ENCODE data around the gene DLG1. TPM values are rescaled to one million over a fixed set of nuclear protein-coding genes. Genes with fewer than 3 reads are reported as not detected.

The DLG1 gene
- total RNA-seq, 4 donors from 2014 or later = 71.4 to 96.7 (median 88.5) TPM

DNA sequence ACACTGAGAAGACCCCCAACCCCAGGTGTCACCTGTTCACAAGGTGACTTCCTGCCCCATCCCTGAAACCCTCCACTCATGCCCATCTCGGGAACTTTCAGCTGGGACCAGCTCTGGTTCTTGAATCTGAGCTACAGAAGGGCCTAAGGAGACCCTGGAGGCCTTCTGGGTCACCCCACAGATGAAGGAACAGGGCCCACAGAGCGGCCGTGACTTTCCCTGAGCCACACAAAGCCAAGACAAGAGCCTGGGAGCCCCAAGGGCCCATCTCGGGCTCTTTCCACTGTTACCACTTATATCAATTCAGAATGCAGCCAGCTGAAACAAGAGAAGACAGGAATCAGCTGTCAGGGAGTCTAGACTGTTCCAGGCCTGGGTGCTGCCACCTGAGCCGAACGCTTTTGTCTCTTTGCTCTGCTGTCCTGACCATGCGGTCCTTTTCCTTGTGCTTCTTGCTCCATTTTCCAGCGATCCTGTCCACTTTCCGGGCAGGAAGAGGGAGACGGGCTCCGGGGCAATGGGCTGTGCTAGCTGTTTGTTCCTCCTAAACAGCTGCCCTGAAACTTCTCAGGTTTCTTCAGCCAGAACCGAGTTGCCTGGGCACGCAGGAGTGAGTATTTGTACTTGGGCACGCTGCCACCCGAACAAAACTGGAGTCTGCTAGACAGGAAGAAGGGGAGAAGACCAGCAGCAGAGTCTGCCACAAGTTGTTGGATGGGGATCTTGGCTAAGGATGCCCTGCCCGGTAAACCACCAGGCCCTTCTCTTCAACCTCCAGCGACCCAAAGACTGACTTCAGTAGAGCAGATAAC is 301.8 kb downstream of the DLG1 start:
- no peak overlapping the region for H3K4me3 ChIP-seq (ENCODE audit: low read depth, poor library complexity, severe bottlenecking)
- 39 to 45% methylated on average over 17 of the region's 17 CpGs for WGBS, 2 donors
- intact Hi-C loops (cut with DNase I; ENCODE audit: low total_unique reads) = no loop called here
- TF ChIP-seq, protein P1, sequence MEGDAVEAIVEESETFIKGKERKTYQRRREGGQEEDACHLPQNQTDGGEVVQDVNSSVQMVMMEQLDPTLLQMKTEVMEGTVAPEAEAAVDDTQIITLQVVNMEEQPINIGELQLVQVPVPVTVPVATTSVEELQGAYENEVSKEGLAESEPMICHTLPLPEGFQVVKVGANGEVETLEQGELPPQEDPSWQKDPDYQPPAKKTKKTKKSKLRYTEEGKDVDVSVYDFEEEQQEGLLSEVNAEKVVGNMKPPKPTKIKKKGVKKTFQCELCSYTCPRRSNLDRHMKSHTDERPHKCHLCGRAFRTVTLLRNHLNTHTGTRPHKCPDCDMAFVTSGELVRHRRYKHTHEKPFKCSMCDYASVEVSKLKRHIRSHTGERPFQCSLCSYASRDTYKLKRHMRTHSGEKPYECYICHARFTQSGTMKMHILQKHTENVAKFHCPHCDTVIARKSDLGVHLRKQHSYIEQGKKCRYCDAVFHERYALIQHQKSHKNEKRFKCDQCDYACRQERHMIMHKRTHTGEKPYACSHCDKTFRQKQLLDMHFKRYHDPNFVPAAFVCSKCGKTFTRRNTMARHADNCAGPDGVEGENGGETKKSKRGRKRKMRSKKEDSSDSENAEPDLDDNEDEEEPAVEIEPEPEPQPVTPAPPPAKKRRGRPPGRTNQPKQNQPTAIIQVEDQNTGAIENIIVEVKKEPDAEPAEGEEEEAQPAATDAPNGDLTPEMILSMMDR (IDR thresholded peaks at IDR 0.05) = no peak
- TF ChIP-seq POLR2A (IDR thresholded peaks at IDR 0.05) = no peak
- peak in 1 of 2 donors; percentile 40 for DNase-seq (ENCODE audit: low spot score in 2 of 2)

DNA sequence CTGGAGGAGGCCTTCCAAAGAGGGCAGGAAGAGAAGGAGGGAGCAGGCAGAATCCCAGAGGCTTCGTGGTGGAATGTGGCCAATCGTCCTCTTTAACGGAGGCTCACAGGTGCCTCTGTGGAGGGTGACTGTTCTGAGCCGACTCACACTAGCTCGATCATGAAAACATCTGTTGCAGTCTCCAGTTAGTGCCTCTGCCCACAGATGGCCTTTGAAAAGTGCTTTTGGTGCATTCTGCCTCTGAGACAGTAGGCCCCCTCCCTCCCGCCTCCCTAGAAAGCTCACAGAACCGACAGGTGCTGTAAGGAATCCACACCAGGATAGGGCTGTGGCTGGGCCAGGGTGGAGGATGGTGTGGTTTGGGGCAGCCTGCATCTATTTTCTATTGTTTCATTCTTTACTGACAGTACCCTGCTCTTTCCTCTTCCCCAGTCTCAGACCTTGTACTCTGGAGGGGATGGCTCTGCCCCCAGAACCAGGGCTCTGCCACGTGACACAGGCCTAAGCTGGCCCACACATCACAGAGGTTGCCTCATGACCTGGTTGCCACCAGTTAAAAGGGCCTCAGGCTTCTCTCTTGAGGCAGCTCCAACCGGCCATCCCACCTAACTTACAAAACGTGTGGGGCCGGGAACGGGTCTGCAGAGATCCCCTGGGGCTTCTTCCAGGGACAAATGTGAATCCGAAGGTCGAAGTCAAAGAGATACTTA is 302.6 kb downstream of the DLG1 start:
- H3K4me3 ChIP-seq (ENCODE audit: low read depth, poor library complexity, severe bottlenecking) = no peak overlapping the region
- 62 to 69% methylated on average over 14 of the region's 14 CpGs for WGBS, 2 donors
- intact Hi-C loops (cut with DNase I; ENCODE audit: low total_unique reads) = no loop called here
- no peak for DNase-seq (ENCODE audit: low spot score in 2 of 2)
- TF ChIP-seq POLR2A (IDR thresholded peaks at IDR 0.05) = no peak
- TF ChIP-seq, protein P1 (IDR thresholded peaks at IDR 0.05) = no peak

DNA sequence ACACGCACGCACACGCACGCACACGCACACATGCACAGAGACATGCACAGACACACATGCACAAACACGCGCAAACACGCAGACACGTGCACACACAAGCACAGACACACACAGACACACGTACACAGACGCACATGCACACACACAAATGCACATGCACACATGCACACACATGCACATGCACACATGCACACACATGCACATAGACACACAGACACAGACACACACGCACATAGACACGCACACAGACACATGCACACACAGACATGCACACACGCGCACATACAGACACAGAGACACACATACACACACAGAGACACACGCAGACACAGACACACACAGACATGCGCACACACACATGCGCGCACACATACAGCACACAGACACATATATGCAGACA is 303.4 kb downstream of the DLG1 start:
- 94 to 96% methylated on average over 19 of the region's 19 CpGs for WGBS, 2 donors
- DNase-seq (ENCODE audit: low spot score in 2 of 2) = no peak

DNA sequence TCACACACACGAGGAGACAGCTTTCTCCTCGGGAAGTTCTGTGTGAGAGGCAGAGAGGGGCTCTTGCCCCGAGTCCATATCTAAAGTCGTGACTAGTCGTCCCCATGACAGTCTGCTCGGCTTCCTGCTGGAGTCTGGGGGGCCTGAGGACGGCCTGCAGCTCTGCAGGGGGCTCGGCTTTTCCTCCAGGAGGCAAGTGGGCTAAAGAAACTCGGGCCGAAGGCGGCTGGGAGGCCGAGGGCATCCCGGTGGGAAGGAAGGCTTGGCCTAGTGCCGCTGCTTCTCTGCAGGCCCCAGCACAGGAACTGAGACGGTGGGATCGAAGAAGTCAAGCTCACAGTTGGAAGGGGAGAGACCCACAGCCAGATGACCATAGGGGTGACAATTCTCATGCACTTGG is 304.4 kb downstream of the DLG1 start:
- H3K4me3 ChIP-seq (ENCODE audit: low read depth, poor library complexity, severe bottlenecking) = no peak overlapping the region
- intact Hi-C loops (cut with DNase I; ENCODE audit: low total_unique reads) = no loop called here
- DNase-seq (ENCODE audit: low spot score in 2 of 2) = no peak
- TF ChIP-seq, protein P1 (IDR thresholded peaks at IDR 0.05) = no peak
- TF ChIP-seq POLR2A (IDR thresholded peaks at IDR 0.05) = no peak
- WGBS, 2 donors = 80 to 87% methylated on average over 16 of the region's 16 CpGs

More for the DNA sequence above, 303.4 kb downstream of the DLG1 start:
- H3K4me3 ChIP-seq (ENCODE audit: low read depth, poor library complexity, severe bottlenecking) = no peak overlapping the region
- intact Hi-C loops (cut with DNase I; ENCODE audit: low total_unique reads) = no loop called here
- no peak for TF ChIP-seq POLR2A (IDR thresholded peaks at IDR 0.05)
- TF ChIP-seq, protein P1 (IDR thresholded peaks at IDR 0.05) = peak in 1 of 3 donors; percentile 43

Small RNA genes lying within 50 kb of the gene (microRNA-seq; reads per million reads assigned to microRNA genes)
- gene MIR4797 (ENCODE audit: borderline number of aligned reads in 1 of 2, borderline replicate concordance in 2 of 2) = 0 to 0.68 reads per million in 2 donors
